Activated gamma-delta T cell treated with Interleukin-2 at 50 U/mL for 16 hours (primary cell): ENCODE measurements around the gene NRP2.

ENCODE experiments used
- DNase-seq: peaks from one replicate; pipeline ENCODE4 v3.0.0-alpha.2; 2020

Gene NRP2

DNA sequence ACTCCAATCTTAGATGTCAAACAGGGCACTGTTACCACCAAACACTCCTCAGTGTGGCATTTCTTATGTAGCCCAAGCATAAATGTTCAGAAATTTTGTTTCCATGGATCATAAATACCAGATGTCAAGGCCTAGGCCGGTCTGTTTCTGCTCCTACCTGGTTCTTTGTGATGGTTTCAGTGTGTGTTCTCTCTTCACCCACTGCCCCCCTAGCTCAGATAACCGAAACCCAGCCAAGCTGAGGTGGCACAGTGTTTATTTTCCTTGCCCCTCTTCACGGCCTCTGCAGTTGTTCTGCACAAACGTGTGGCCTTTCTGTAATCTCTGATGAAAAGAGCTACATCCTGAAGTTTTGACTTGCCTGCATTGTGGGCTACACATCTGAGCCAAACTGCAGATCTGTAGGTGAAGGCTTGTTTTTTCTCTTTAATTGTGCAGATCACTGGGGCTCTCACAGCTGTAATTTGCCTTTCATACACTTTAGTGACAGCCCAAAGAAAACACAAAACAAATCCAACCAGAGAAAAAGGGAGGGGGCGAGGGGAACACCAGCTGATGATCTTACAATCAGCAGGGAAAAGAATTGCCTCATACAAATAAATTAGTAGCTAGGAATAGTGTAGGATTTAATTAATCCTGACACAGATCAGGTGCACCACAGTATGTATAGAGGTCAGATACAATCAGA, 99.1 kb downstream of the NRP2 start:
- no peak for DNase-seq

DNA sequence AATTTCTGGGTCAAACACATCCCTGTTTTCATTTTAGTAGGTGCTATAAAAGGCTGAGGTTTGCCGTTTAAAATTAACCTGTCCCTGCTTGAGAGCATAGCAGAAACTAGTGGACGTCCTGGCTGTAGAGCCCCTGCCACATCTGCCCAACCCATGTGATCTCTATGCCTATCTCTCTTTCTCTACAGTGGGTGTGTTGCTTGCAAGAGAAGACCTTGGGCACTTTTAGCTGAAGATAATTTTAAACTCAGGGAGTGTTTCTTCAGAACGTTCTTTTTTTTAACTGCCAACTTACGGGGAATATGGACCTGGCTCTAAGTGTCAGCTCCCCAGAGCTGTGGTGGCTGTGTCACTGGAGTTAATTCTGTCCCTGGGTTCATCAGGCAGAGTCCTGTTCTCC, 100.6 kb downstream of the NRP2 start:
- DNase-seq, result no peak

- no peak for DNase-seq
Observed at GRCh38 chr2:205783872-205784499, 101.7 kb downstream of the NRP2 start.

- no peak for DNase-seq
Observed at GRCh38 chr2:205785507-205786260, 103.4 kb downstream of the NRP2 start.

GRCh38 chr2:205786976-205787375, 104.7 kb downstream of the NRP2 start:
- no peak for DNase-seq

DNA sequence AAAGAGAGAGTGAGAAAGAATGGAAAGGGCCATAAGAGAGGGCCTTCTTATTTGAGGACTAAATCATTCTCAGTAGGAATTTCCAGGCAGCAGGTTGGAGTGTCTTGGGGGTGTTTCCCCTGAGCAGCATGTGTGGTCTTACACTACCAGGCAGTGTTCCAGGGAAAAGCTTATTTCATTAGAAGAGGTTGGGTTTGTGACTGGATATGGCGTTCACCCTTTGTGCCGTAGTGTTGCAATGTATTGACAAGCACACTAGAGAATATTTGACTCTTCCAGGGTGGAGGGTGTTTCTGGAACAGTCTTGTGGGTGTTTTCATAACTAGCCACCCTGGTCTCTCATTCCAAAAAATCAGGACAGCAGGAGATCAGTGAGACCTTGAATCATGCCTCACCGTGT, 105.5 kb downstream of the NRP2 start:
- DNase-seq, result no peak

- no peak for DNase-seq
Observed at GRCh38 chr2:205789906-205790305, 107.6 kb downstream of the NRP2 start.

GRCh38 chr2:205792908-205793307, 110.6 kb downstream of the NRP2 start:
- no peak for DNase-seq

- no peak for DNase-seq
Observed at GRCh38 chr2:205796805-205797313, 114.6 kb downstream of the NRP2 start.

GRCh38 chr2:205797866-205798265, 115.6 kb downstream of the NRP2 start:
- DNase-seq, result no peak

DNA sequence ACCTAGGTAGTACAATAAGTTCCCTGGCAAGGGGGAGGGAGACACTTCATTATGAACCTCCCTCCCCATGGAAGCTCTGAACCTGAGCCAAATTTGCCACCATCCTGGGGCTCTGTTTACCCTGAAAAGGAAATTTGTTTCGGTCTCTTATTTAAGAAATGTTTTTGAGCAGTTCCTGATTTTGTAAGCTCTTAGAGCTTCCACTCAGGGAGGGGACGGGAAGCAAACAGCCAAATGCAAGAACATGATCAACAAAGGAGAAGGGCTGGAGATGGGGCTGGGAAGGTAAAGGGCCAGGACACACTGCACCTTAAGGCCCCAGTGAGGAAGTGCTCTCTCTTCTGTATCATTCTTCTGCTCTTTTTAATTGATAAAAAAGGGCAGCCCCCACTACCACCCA, 117.9 kb downstream of the NRP2 start:
- no peak for DNase-seq

- no peak for DNase-seq
Observed at GRCh38 chr2:205800773-205801172, 118.5 kb downstream of the NRP2 start.

GRCh38 chr2:205802065-205802464, 119.8 kb downstream of the NRP2 start:
- no peak for DNase-seq

DNA sequence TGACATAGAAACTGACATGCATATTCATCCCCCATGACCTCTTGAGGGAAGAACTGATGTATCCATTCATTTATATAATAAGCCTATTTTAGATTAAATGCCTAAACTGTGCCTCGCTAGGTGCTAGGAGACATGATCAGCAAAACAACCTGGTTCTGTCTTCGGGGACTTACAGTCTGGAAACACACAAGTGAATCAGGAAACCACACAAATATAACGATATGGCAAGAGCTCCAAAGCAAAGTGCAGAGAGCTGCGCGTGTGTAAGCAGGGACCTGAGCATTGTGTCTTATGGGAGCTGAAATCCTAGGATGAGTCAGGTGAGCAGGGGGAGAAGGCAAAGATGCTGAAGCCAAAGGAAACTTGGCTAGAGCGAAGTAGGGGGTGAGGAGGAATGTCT, 120.6 kb downstream of the NRP2 start:
- no peak for DNase-seq

DNA sequence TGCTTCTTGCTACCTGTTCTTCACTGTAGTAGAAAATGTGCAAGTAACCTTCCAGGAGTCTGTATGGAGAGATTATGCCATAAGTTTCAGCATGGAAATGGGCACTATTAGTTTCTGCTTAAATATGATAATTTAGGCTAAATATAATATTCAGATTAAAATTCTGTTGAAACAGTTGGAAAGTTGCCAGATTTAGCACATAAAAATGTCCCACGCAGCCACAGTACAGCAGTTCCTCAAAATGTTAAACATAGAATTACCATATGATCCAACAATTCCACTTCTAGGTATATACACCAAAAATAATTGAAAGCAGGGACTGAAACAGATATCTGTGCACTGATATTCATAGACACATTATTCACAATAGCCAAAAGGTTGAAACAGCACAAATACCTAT, 121.2 kb downstream of the NRP2 start:
- DNase-seq, result no peak

DNA sequence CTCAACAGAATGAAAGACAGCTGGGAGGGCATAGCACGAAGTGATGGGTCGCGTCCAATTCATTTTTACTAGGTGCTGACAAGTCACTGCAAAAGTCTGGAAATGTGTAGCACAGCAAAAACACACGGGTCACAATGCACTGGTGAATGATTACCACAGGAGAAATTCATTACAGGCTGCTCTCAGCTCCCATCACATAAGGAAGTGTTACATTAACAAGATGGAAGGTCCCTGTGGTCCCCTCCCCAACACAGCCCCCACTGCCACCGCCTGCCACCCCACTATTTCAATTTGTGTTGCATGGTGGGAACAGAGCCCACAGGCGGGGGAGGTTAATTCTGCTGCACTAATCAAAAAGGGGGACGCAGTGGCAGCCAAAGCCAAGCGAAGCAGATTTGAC, 122.8 kb downstream of the NRP2 start:
- no peak for DNase-seq

DNA sequence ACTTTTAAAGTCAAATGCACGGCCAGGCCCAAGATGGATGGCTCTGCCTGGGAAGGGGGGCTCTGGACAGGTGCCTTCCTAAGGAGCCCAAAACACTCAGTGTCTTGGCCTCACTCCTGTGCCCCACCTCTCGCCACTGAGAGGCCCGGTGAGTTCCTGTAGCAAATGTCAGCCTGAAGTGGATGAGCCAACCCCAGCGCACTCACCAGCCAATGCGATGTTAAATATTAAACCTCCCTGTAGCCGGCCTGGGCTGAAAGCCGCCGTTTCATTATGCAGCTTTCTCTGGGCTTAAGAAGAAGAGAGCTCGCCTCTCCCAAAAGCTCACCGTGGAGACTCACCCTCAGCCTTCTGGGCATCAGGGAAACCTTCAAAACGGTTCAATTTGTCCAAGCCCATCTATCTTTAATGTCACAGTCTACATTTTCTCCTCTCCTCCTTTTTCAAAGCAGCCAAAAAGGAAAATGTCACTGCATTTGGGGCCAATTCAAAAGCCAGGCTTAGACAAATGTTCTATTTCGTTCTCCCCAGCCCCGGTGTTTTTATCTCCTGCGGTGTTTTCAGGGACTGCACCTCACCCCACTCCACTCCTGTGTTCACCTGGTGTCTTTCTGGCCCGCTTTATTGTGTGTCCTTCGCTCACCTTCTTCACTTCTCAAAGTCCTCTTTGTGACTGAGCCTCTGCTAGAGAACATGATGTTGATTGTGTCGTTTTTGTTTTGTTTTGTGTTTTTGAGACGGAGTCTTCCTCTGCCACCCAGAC, 124.0 kb downstream of the NRP2 start:
- DNase-seq, result no peak

GRCh38 chr2:205807229-205807628, 124.9 kb downstream of the NRP2 start:
- no peak for DNase-seq

DNA sequence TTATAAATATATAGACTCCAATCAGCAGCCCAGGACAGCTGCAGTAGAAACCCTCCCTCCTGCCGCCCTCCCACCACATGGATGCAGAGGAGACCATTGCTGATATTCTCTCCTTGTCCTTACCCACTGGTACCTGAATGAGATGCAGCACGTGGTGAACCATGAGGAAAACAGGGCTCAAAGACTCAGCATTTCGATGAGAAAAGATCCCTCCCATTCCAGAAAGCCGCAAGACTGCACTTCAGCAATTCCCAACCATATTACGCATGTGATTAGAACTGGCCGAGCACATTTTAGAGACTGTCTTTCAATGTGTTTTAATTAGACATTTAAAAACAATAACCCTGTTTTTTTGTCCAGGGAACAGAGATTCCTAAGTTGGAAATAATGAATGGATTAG, 125.5 kb downstream of the NRP2 start:
- no peak for DNase-seq

DNA sequence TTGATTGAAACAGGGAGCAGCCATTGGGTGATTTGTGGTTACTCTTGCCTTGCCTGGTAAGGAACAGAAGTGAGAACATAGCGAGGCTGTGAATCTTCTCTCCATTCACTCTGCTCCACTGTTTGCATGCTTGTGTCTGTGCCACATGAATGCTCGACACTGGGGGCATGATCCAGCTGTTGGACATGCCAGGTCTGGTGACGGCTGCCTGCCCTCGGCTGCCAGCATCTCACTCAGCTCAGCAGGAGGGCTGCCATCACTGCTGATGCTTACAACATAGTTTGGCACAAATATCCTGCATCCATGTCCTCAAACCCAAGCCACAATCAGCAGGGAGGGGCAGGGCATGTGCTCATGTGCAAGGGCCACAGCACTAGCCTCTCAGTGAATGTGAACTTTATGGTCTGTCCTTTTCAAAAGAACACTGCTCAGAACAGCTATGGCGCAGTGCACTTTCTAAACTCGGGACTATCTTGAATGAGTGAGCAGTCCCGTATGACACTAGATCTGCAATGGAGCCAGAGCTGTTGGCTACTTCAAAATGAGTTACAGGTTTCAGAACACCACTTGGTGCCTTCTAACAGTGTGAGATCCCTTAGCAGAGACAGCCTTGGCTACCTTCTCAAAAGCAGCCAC, 126.3 kb downstream of the NRP2 start:
- no peak for DNase-seq

- DNase-seq, result no peak
Observed at GRCh38 chr2:205811387-205811786, 129.1 kb downstream of the NRP2 start.

GRCh38 chr2:205814039-205814364, 131.7 kb downstream of the NRP2 start:
- no peak for DNase-seq

DNA sequence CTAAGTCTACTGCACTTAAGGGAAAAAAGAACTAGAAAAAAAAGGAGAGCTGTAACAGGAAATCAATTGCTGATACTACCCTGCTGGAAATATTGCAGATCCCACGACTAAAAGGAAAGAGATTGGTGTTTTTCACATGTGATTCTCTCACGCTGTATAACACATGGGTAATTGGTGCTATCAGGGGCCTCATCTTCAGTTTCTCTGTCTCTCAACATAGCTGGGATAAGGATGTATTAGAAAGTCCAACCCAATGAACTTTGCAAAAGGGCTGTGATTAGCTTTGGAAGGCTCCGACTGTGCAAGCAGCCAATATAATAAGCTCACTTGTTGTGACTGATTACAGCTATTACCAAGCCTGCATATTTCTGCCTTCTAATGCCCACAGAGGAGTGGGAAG, 133.4 kb downstream of the NRP2 start:
- no peak for DNase-seq
